Keratinocyte (primary cell): ENCODE data around the gene DMAC2L.

ENCODE experiments used
- CTCF ChIP-seq, 3 experiments: IDR thresholded peaks in 1 of 3; conservative IDR thresholded peaks in 1 of 3; optimal IDR thresholded peaks in 1 of 3; 2 replicates in 2 of 3; 3 replicates in 1 of 3; pipeline versions ENCODE3 to v1.5.1; 2011; ENCODE audit warnings: low read length in 3 of 3, mild to moderate bottlenecking in 3 of 3, moderate library complexity in 2 of 3, control low read depth in 1 of 3, inconsistent platforms in 1 of 3; ENCODE audit not compliant: insufficient read depth in 2 of 3; ENCODE audit errors: extremely low read depth in 1 of 3
- EZH2 ChIP-seq: IDR thresholded peaks from one replicate; pipeline ENCODE4 v1.6.1; 2012; ENCODE audit warnings: inconsistent platforms, mild to moderate bottlenecking, low read length, moderate library complexity

- TF ChIP-seq CTCF (optimal IDR thresholded peaks at IDR 0.05 in 1 of 3, IDR thresholded peaks at IDR 0.05 in 1 of 3, conservative IDR thresholded peaks at IDR 0.05 in 1 of 3; ENCODE audit: extremely low read depth in 1 of 3, insufficient read depth in 2 of 3, low read length in 3 of 3) (no peak), EZH2 (no peak)
These were observed 41.0 kb downstream of the DMAC2L start for GRCh38 chr14:50353126-50353525.
